GM19099 (cell line): Measurements from ENCODE around the gene NEU4.

Source experiments
- POLR2A ChIP-seq: IDR thresholded peaks from 3 replicates; pipeline ENCODE4 v1.6.1; 2011; ENCODE audit warnings: low read depth; ENCODE audit not compliant: insufficient read length; ENCODE audit errors: extremely low read depth

The NEU4 gene

GRCh38 chr2:241861264-241861663 is 52.3 kb downstream of the NEU4 start:
- TF ChIP-seq POLR2A: no peak

- no peak for TF ChIP-seq POLR2A
Measured at GRCh38 chr2:241862093-241862492, 53.1 kb downstream of the NEU4 start.

- TF ChIP-seq POLR2A: no peak
Measured at GRCh38 chr2:241862775-241863535, 54.0 kb downstream of the NEU4 start.

GRCh38 chr2:241863536-241863954 is 54.6 kb downstream of the NEU4 start:
- TF ChIP-seq POLR2A: peak; percentile 34

- no peak for TF ChIP-seq POLR2A
Measured at GRCh38 chr2:241864168-241864849, 55.3 kb downstream of the NEU4 start.

- no peak for TF ChIP-seq POLR2A
Measured at GRCh38 chr2:241864850-241865213, 55.8 kb downstream of the NEU4 start.

- no peak for TF ChIP-seq POLR2A
Measured at GRCh38 chr2:241865416-241865956, 56.5 kb downstream of the NEU4 start.

- no peak for TF ChIP-seq POLR2A
Measured at GRCh38 chr2:241865957-241866789, 57.2 kb downstream of the NEU4 start.
